Retinal pigment epithelial cell (primary cell): Measurements from ENCODE around the gene HOMER3.
"Not testable (repeated sequence)": the region's sequence is repeated elsewhere in the genome, so short reads cannot be mapped to it uniquely, and the experiment has no call there.

Experiments used
- DNase-seq: peaks from one replicate; pipeline ENCODE4 v3.0.0-alpha.2; 2010; ENCODE audit warnings: low read depth
- H3K4me3 ChIP-seq: 2 replicates; pipeline ENCODE4 v1.5.1; 2011; ENCODE audit warnings: mild to moderate bottlenecking, low read length, control low read depth, moderate library complexity
- CTCF ChIP-seq: conservative IDR thresholded peaks from 2 replicates; pipeline ENCODE4 v1.5.1; 2011; ENCODE audit warnings: low read depth, low read length, control low read depth, inconsistent platforms

The HOMER3 gene

GRCh38 chr19:18955042-18955441 lies 14.0 kb upstream of the HOMER3 start:
- H3K4me3 ChIP-seq = no peak overlapping the region
- no peak for TF ChIP-seq CTCF
- no peak for DNase-seq

DNA sequence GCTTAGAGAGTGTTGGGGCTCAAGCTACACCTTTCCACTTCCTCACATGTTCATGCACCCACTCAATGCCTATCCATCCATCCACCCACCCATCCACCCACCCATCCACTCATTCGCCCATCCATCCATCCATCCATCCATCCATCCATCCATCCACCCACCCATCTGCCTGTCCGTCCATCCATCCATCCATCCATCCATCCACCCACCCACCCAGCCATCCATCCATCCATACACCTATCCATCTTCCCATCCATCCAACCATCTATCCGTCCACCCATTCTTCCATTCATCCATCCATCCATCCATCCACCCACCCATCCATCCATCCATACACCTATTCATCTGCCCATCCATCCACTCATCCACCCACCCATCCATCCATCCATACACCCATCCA lies 13.1 kb upstream of the HOMER3 start:
- no peak for TF ChIP-seq CTCF
- H3K4me3 ChIP-seq = no peak overlapping the region
- DNase-seq = no peak

- H3K4me3 ChIP-seq, DNase-seq: not testable (repeated sequence)
These were observed 11.5 kb upstream of the HOMER3 start for GRCh38 chr19:18952364-18953003.

GRCh38 chr19:18951721-18952281 lies 10.8 kb upstream of the HOMER3 start:
- TF ChIP-seq CTCF = no peak
- no peak overlapping the region for H3K4me3 ChIP-seq
- DNase-seq = no peak

- no peak for DNase-seq
- TF ChIP-seq CTCF = no peak
These were observed 8.8 kb upstream of the HOMER3 start for GRCh38 chr19:18949858-18950257.

DNA sequence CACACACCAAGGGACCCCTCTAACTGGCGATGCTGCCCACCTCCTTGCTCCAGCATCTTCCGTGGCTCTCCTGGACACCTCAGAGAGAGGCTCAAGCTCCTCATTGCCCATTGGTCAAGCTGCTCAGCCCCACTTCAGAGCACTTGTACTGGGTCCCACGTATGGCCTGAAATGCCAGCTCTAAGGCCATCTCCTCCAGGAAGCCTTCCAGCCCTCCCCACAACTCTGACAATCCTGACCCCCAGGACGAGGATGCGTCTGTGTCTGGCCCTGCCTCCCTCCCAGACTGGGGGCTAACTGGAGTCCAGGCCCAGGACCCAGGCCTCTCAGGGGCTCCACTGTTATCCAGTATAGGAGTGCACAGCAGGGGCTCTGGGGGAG lies 7.9 kb upstream of the HOMER3 start:
- H3K4me3 ChIP-seq = no peak overlapping the region
- no peak for DNase-seq
- TF ChIP-seq CTCF = no peak

More at GRCh38 chr19:18949858-18950257, 8.8 kb upstream of the HOMER3 start:
- H3K4me3 ChIP-seq = no peak overlapping the region

DNA sequence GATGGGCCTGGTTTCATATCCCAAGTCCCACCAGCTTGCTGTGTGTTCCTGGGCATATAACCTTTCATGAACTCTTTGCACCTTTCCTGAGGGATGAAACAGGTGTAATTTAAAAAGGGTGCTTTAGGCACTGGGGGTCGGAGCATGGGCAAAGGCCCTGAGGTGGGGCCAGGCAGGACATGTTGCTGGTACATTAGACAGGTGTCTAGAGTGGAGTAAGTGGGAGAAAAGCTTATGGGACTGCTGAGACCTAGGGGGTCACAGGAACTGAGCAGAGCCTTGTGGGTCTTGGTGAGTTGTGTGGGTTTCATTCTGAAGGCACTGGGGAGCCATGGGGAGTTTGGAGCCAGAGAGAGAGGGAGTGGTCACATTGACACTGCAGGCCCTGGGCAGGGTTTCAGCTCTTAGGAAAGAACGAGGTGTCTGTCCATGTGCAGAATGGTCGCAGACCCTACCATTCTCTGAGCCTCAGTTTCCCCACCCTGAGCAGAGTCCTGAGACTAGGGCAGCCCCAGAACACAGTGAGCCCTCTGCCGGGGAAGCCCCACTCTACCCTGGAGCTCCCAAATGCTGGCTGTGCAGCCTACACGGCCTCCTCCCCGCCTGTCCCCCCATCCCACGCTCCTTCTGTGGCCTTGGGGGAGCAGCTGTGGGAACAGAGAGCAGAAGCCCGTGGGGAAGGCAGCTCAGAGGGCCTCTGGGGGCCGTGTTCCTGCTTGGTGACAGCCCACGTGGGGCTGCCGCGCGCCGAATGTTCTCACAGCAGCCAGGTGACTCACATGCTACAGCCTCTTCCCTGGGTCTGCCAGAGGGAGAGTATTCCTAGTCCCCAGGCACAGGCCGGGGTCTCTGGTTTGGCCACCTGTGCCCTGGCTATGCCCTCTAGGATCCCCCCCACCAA lies 7.3 kb upstream of the HOMER3 start:
- no peak for TF ChIP-seq CTCF

More for the DNA sequence above, 7.3 kb upstream of the HOMER3 start:
- DNase-seq = no peak
- no peak overlapping the region for H3K4me3 ChIP-seq
